ENCODE data around the gene USH1C.

The USH1C gene

GRCh38 chr11:17518366-17518765 lies 25.9 kb downstream of the USH1C start:
- TF ChIP-seq GATA2 (IDR thresholded peaks at IDR 0.05; ENCODE audit: low read depth, low read length) = no peak
- no peak for TF ChIP-seq GATA3 (IDR thresholded peaks at IDR 0.05; ENCODE audit: low read depth, low read length)

- no peak for TF ChIP-seq GATA3 (IDR thresholded peaks at IDR 0.05; ENCODE audit: low read depth, low read length)
- TF ChIP-seq GATA2 (IDR thresholded peaks at IDR 0.05; ENCODE audit: low read depth, low read length) = no peak
These were observed 27.0 kb downstream of the USH1C start for GRCh38 chr11:17517186-17517585.

- TF ChIP-seq GATA3 (IDR thresholded peaks at IDR 0.05; ENCODE audit: low read depth, low read length) = no peak
- no peak for TF ChIP-seq GATA2 (IDR thresholded peaks at IDR 0.05; ENCODE audit: low read depth, low read length)
These were observed 27.6 kb downstream of the USH1C start for GRCh38 chr11:17516551-17517150.

GRCh38 chr11:17515443-17516176 lies 28.6 kb downstream of the USH1C start:
- TF ChIP-seq GATA3 (IDR thresholded peaks at IDR 0.05; ENCODE audit: low read depth, low read length) (peak; percentile 85; the same call in 1 of the 2 replicates), GATA2 (IDR thresholded peaks at IDR 0.05; ENCODE audit: low read depth, low read length) (peak; percentile 92)

GRCh38 chr11:17514476-17514875 lies 29.7 kb downstream of the USH1C start:
- TF ChIP-seq GATA3 (IDR thresholded peaks at IDR 0.05; ENCODE audit: low read depth, low read length) = no peak
- 0 out of 2 replicates have a peak, but pooled peaks have one; percentile 34 for TF ChIP-seq GATA2 (IDR thresholded peaks at IDR 0.05; ENCODE audit: low read depth, low read length)

- TF ChIP-seq GATA3 (IDR thresholded peaks at IDR 0.05; ENCODE audit: low read depth, low read length) = no peak
These were observed 30.4 kb downstream of the USH1C start for GRCh38 chr11:17513853-17514252.

GRCh38 chr11:17512101-17512500 lies 32.1 kb downstream of the USH1C start:
- TF ChIP-seq GATA2 (IDR thresholded peaks at IDR 0.05; ENCODE audit: low read depth, low read length) = no peak
- no peak for TF ChIP-seq GATA3 (IDR thresholded peaks at IDR 0.05; ENCODE audit: low read depth, low read length)

- TF ChIP-seq GATA3 (IDR thresholded peaks at IDR 0.05; ENCODE audit: low read depth, low read length) (no peak), GATA2 (IDR thresholded peaks at IDR 0.05; ENCODE audit: low read depth, low read length) (no peak)
These were observed 32.6 kb downstream of the USH1C start for GRCh38 chr11:17511571-17511970.

- TF ChIP-seq GATA3 (IDR thresholded peaks at IDR 0.05; ENCODE audit: low read depth, low read length) (no peak), GATA2 (IDR thresholded peaks at IDR 0.05; ENCODE audit: low read depth, low read length) (no peak)
These were observed 33.6 kb downstream of the USH1C start for GRCh38 chr11:17510507-17511206.

- TF ChIP-seq GATA3 (IDR thresholded peaks at IDR 0.05; ENCODE audit: low read depth, low read length) = no peak
- no peak for TF ChIP-seq GATA2 (IDR thresholded peaks at IDR 0.05; ENCODE audit: low read depth, low read length)
These were observed 35.4 kb downstream of the USH1C start for GRCh38 chr11:17508791-17509190.

- TF ChIP-seq GATA3 (IDR thresholded peaks at IDR 0.05; ENCODE audit: low read depth, low read length) = no peak
- no peak for TF ChIP-seq GATA2 (IDR thresholded peaks at IDR 0.05; ENCODE audit: low read depth, low read length)
These were observed 35.9 kb downstream of the USH1C start for GRCh38 chr11:17508306-17508705.

- TF ChIP-seq GATA3 (IDR thresholded peaks at IDR 0.05; ENCODE audit: low read depth, low read length) = no peak
- no peak for TF ChIP-seq GATA2 (IDR thresholded peaks at IDR 0.05; ENCODE audit: low read depth, low read length)
These were observed 36.4 kb downstream of the USH1C start for GRCh38 chr11:17507773-17508172.

- TF ChIP-seq GATA3 (IDR thresholded peaks at IDR 0.05; ENCODE audit: low read depth, low read length) (no peak), GATA2 (IDR thresholded peaks at IDR 0.05; ENCODE audit: low read depth, low read length) (no peak)
These were observed 37.3 kb downstream of the USH1C start for GRCh38 chr11:17506942-17507341.

- TF ChIP-seq GATA3 (IDR thresholded peaks at IDR 0.05; ENCODE audit: low read depth, low read length) (no peak), GATA2 (IDR thresholded peaks at IDR 0.05; ENCODE audit: low read depth, low read length) (no peak)
These were observed 37.9 kb downstream of the USH1C start for GRCh38 chr11:17506314-17506713.

GRCh38 chr11:17505146-17505545 lies 39.1 kb downstream of the USH1C start:
- TF ChIP-seq GATA2 (IDR thresholded peaks at IDR 0.05; ENCODE audit: low read depth, low read length) (no peak), GATA3 (IDR thresholded peaks at IDR 0.05; ENCODE audit: low read depth, low read length) (no peak)
